GM12878 (cell line): ENCODE data around the gene ZNF32. TPM values are rescaled to one million over a fixed set of nuclear protein-coding genes. Genes with fewer than 3 reads are reported as not detected.

ENCODE experiments used
- ATAC-seq: fragments of 200-7000 bp; cut with Tn5 transposase; 3 replicates; pipeline ENCODE4 v1.9.1; 2020; ENCODE audit warnings: mild to moderate bottlenecking, moderate library complexity
- BruUV-seq: library from RNA; stranded (reverse); fragments of 400-500 nt; replicated peaks from 2 replicates; lab custom pipeline; 2021; lab: Mats Ljungman, UMichigan
- CTCF ChIA-PET: fragments of 300-600 bp; sonication (Branson Sonifier 250); formaldehyde crosslinking; extraction: SDS; loops from one replicate; lab custom pipeline; 2021; ENCODE audit warnings: inconsistent platforms; lab: Yijun Ruan, JAX
- POLR2A ChIA-PET: fragments of 350-600 bp; formaldehyde crosslinking; extraction: SDS; loops from one replicate; lab custom pipeline; 2021; ENCODE audit warnings: inconsistent platforms; lab: Charles Lee
- RAD21 ChIA-PET: fragments of 300-600 bp; sonication (Branson Sonifier 250); formaldehyde crosslinking; loops from one replicate; lab custom pipeline; 2023; ENCODE audit warnings: antibody characterized with exemption; ENCODE audit not compliant: unreplicated experiment; lab: Charles Lee
- SMC1A ChIA-PET: fragments of 300-600 bp; sonication (Branson Sonifier 250); formaldehyde crosslinking; loops from one replicate; lab custom pipeline; 2023; ENCODE audit not compliant: unreplicated experiment, uncharacterized antibody; lab: Charles Lee
- DNase-seq: peaks from one replicate; pipeline ENCODE4 v3.0.0-alpha.2; 2011; ENCODE audit warnings: low read depth, low spot score
- FAIRE-seq: peaks from 3 replicates; lab custom pipeline; 2011; peaks lifted over from hg19 to GRCh38; lab: Jason Lieb, UNC
- H2AFZ ChIP-seq: 2 replicates; pipeline ENCODE4 v1.6.0; 2011; ENCODE audit warnings: low read depth, low read length, control low read depth; ENCODE audit not compliant: control insufficient read depth
- H3K27ac ChIP-seq: 2 replicates; pipeline ENCODE4 v1.5.1; 2011; ENCODE audit warnings: control low read depth; ENCODE audit not compliant: control insufficient read depth, insufficient read depth
- H3K27me3 ChIP-seq, 2 experiments: replicated peaks in 1 of 2; 2 replicates each; pipeline versions ENCODE4 v1.6.0 to v1.6.1; 2011; ENCODE audit warnings: low read length in 1 of 2; ENCODE audit not compliant: control insufficient read depth in 2 of 2, insufficient read depth in 2 of 2
- H3K36me3 ChIP-seq, 2 experiments: 2 replicates each; pipeline ENCODE4 v1.5.1; 2011; ENCODE audit warnings: low read length in 1 of 2; ENCODE audit not compliant: control insufficient read depth in 2 of 2, insufficient read depth in 2 of 2
- H3K4me1 ChIP-seq: 2 replicates; pipeline ENCODE4 v1.6.1; 2011; ENCODE audit warnings: mild to moderate bottlenecking, low read length, moderate library complexity, mixed read lengths; ENCODE audit not compliant: control insufficient read depth, insufficient read depth
- H3K4me2 ChIP-seq: 2 replicates; pipeline ENCODE4 v1.6.0; 2011; ENCODE audit warnings: control low read depth; ENCODE audit not compliant: control insufficient read depth, insufficient read depth
- H3K4me3 ChIP-seq: fragments of 200-600 bp; sonication (generic); 2 replicates; pipeline ENCODE4 v1.5.1; 2016
- H3K79me2 ChIP-seq: 2 replicates; pipeline ENCODE4 v1.6.0; 2011; ENCODE audit warnings: low read length; ENCODE audit not compliant: control insufficient read depth, insufficient read depth
- H3K9ac ChIP-seq: 2 replicates; pipeline ENCODE4 v1.8.0; 2011; ENCODE audit warnings: low read length, control low read depth, mixed read lengths; ENCODE audit not compliant: control insufficient read depth, insufficient read depth
- H3K9me3 ChIP-seq: replicated peaks from 3 replicates; pipeline ENCODE4 v1.5.1; 2011; ENCODE audit warnings: mild to moderate bottlenecking, low read length; ENCODE audit not compliant: control insufficient read depth, insufficient read depth
- H4K20me1 ChIP-seq: 2 replicates; pipeline ENCODE4 v1.6.0; 2011; ENCODE audit not compliant: control insufficient read depth, insufficient read depth
- BMI1 ChIP-seq: fragments of 450-650 bp; IDR thresholded peaks from 2 replicates; pipeline ENCODE4 v1.6.1; 2016; ENCODE audit warnings: mild to moderate bottlenecking, moderate library complexity, borderline replicate concordance
- CHD1 ChIP-seq: IDR thresholded peaks from 2 replicates; pipeline ENCODE4 v1.6.1; 2012; ENCODE audit warnings: low read depth, low read length, improper control_type of control experiment
- EED ChIP-seq: sonication (generic); IDR thresholded peaks from 2 replicates; pipeline ENCODE4 v1.6.1; 2016; ENCODE audit warnings: antibody characterized with exemption, low read depth
- EP300 ChIP-seq, 2 experiments: fragments of 150-350 bp in 1 of 2; IDR thresholded peaks; 2 replicates each; pipeline ENCODE4 v1.6.1; 2011 to 2012; ENCODE audit warnings: low read depth in 2 of 2, low read length in 2 of 2, borderline replicate concordance in 1 of 2, improper control_type of control experiment in 1 of 2, inconsistent platforms in 1 of 2; ENCODE audit not compliant: control insufficient read depth in 1 of 2
- KDM1A ChIP-seq: fragments of 200-600 bp; sonication (generic); IDR thresholded peaks from 2 replicates; pipeline ENCODE4 v1.6.1; 2016; ENCODE audit warnings: borderline replicate concordance
- MEF2B ChIP-seq: fragments of 450-650 bp; IDR thresholded peaks from 2 replicates; pipeline ENCODE4 v1.6.1; 2018; ENCODE audit warnings: mild to moderate bottlenecking, moderate library complexity; ENCODE audit not compliant: partially characterized antibody, poor library complexity, severe bottlenecking
- MXI1 ChIP-seq: fragments of 150-350 bp; IDR thresholded peaks from 2 replicates; pipeline ENCODE4 v1.6.1; 2011; ENCODE audit warnings: low read depth, mild to moderate bottlenecking, inconsistent platforms, low read length, improper control_type of control experiment
- NRF1 ChIP-seq: conservative IDR thresholded peaks from 2 replicates; pipeline ENCODE4 v1.6.1; 2011; ENCODE audit warnings: mild to moderate bottlenecking, low read depth, low read length, improper control_type of control experiment
- RFX5 ChIP-seq: IDR thresholded peaks from 2 replicates; pipeline ENCODE4 v1.6.1; 2011; ENCODE audit warnings: low read depth, low read length, improper control_type of control experiment
- RUNX3 ChIP-seq: IDR thresholded peaks from 2 replicates; pipeline ENCODE4 v1.6.1; 2012; ENCODE audit warnings: low read length, inconsistent platforms
- SIX5 ChIP-seq: IDR thresholded peaks from 2 replicates; pipeline ENCODE4 v1.6.1; 2011; ENCODE audit warnings: mild to moderate bottlenecking, low read depth, low read length, moderate library complexity; ENCODE audit not compliant: severe bottlenecking
- SMARCA5 ChIP-seq: fragments of 450-650 bp; IDR thresholded peaks from 2 replicates; pipeline ENCODE4 v1.6.1; 2017; ENCODE audit warnings: mild to moderate bottlenecking
- ZNF24 ChIP-seq: fragments of 450-650 bp; IDR thresholded peaks from 2 replicates; pipeline ENCODE4 v1.6.1; 2017; ENCODE audit warnings: antibody characterized with exemption, mild to moderate bottlenecking
- ZZZ3 ChIP-seq: IDR thresholded peaks from 2 replicates; pipeline ENCODE4 v1.6.1; 2011; ENCODE audit warnings: low read depth; ENCODE audit not compliant: control insufficient read depth, insufficient read length
- whole genome bisulfite sequencing: methylation state at CpG from one replicate; pipeline ENCODE4 v1.1.6; 2016; ENCODE audit warnings: low lambda C conversion rate; ENCODE audit not compliant: insufficient replicate concordance, insufficient coverage; ENCODE audit errors: missing lambda C conversion rate; 5-methylcytosine and 5-hydroxymethylcytosine counted together
- in situ Hi-C: fragments of 300-500 bp; cut with MboI; formaldehyde crosslinking; loops from 9 replicates; pipeline ENCODE4 v1.14.3; 2018; ENCODE audit warnings: mixed read lengths
- intact Hi-C: fragments of 100-400 bp; cut with micrococcal nuclease; formaldehyde crosslinking; loops from one replicate; pipeline ENCODE4 v1.14.2; 2022; ENCODE audit not compliant: unreplicated experiment
- polyA plus RNA-seq, 11 experiments: library from polyadenylated mRNA; depleted of rRNA in 4 of 11; unstranded in 6 of 11; stranded (reverse) in 5 of 11; fragments of >200 nt; fragmentation: Nextera tagmentation in 4 of 11; fragmentation: Illumina TruSeq in 1 of 11; extraction: Ambion mirVana in 4 of 11; extraction: Trizol in 1 of 11; gene quantifications; 1 replicate in 1 of 11; 2 replicates in 10 of 11; pipeline versions ENCODE4 v1.2.1 to v1.2.3, GENCODE V29; 2011 to 2016; ENCODE audit warnings: inconsistent platforms in 2 of 11, missing spikeins in 2 of 11, low read depth in 1 of 11
- total RNA-seq, 4 experiments: library from RNA; depleted of rRNA in 3 of 4; stranded (reverse); fragments of >200 nt in 3 of 4; fragmentation: Illumina TruSeq in 1 of 4; extraction: Trizol in 1 of 4; gene quantifications; 2 replicates each; pipeline versions ENCODE4 v1.2.1 to v1.2.3, GENCODE V29; 2013 to 2021
- TF ChIP-seq, protein P1 (sequence below): fragments of 150-350 bp; IDR thresholded peaks from 2 replicates; pipeline ENCODE4 v1.6.1; 2014; ENCODE audit warnings: mild to moderate bottlenecking, low read depth, low read length

Gene ZNF32
- total and polyA plus RNA-seq, 10 of the 15 experiments (the other 5 are each of a cell fraction or from before 2014, with no cell fraction given): 1.9 to 23.0 (median 3.4) TPM

GRCh38 chr10:43687373-43687772 lies 38.7 kb upstream of the ZNF32 start:
- H3K4me3 ChIP-seq: no peak overlapping the region
- no peak overlapping the region for H3K27ac ChIP-seq
- H3K4me2 ChIP-seq: no peak overlapping the region
- no peak for DNase-seq
- WGBS: 38% methylated on average over 7 of the region's 7 CpGs
- in situ Hi-C loops (loop anchor here (5.0 kb wide), 1 partner anchor 360 kb away; no protein-coding TSS in a partner anchor), intact Hi-C loops (no loop called here)
- no peaks in the 10 kb centered on the region for H3K36me3 ChIP-seq
- H3K4me1 ChIP-seq: peaks cover 3% of the 10 kb centered on the region; the same call in 1 of the 2 replicates
- H3K27me3 ChIP-seq: no peaks in the 10 kb centered on the region; a peak in 1 of 4 replicates
- H3K9me3 ChIP-seq: no peaks in the 10 kb centered on the region
- no peak overlapping the region for H2AFZ ChIP-seq
- CTCF ChIA-PET: interaction anchor here (0.7 to 3.9 kb wide), 2 partner anchors 343 to 359 kb away, joined by 3 to 30 read pairs; no protein-coding TSS in a partner anchor
- FAIRE-seq: no peak
- no peak for ATAC-seq
- POLR2A ChIA-PET: no interaction called here
- H3K9ac ChIP-seq: no peak overlapping the region
- BruUV-seq: no TSS peak
- TF ChIP-seq RFX5 (no peak), MEF2B (no peak), KDM1A (no peak), SMARCA5 (no peak), EED (no peak), SIX5 (no peak), MXI1 (no peak), ZZZ3 (no peak), ZNF24 (no peak), BMI1 (no peak), RUNX3 (no peak), CHD1 (no peak), EP300 (IDR thresholded peaks at IDR 0.05; ENCODE audit: borderline replicate concordance in 1 of 2, control insufficient read depth in 1 of 2, low read depth in 2 of 2, low read length in 2 of 2) (no peak), NRF1 (no peak)
- TF ChIP-seq, protein P1, sequence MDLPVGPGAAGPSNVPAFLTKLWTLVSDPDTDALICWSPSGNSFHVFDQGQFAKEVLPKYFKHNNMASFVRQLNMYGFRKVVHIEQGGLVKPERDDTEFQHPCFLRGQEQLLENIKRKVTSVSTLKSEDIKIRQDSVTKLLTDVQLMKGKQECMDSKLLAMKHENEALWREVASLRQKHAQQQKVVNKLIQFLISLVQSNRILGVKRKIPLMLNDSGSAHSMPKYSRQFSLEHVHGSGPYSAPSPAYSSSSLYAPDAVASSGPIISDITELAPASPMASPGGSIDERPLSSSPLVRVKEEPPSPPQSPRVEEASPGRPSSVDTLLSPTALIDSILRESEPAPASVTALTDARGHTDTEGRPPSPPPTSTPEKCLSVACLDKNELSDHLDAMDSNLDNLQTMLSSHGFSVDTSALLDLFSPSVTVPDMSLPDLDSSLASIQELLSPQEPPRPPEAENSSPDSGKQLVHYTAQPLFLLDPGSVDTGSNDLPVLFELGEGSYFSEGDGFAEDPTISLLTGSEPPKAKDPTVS: no peak
- H4K20me1 ChIP-seq: no peaks in the 10 kb centered on the region
- no peaks in the 10 kb centered on the region for H3K79me2 ChIP-seq
- RAD21 ChIA-PET: no interaction called here
- SMC1A ChIA-PET: no interaction called here
